H1 (cell line): ENCODE data around the gene TCAP. TPM values are rescaled to one million over a fixed set of nuclear protein-coding genes. Genes with fewer than 3 reads are reported as not detected.
A peak's percentile ranks its signal among the peaks of the same experiment; 100 is the strongest.

Experiments used
- CTCF ChIA-PET: fragments of 300-600 bp; sonication (Branson Sonifier 250); formaldehyde crosslinking; loops from one replicate; lab custom pipeline; 2021; ENCODE audit not compliant: partially characterized antibody; lab: Charles Lee
- POLR2A ChIA-PET: fragments of 300-600 bp; sonication (Branson Sonifier 250); formaldehyde crosslinking; loops from one replicate; lab custom pipeline; 2021; ENCODE audit warnings: inconsistent platforms; ENCODE audit not compliant: partially characterized antibody; lab: Charles Lee
- DNase-seq, 2 experiments: peaks; one replicate each; pipeline versions ENCODE4 v3.0.0 to v3.0.0-alpha.2; 2010 to 2022; ENCODE audit warnings: low spot score in 2 of 2, low read depth in 1 of 2, mixed read lengths in 1 of 2
- FAIRE-seq: peaks from 2 replicates; lab custom pipeline; 2011; peaks lifted over from hg19 to GRCh38; lab: Jason Lieb, UNC
- H2AFZ ChIP-seq: 2 replicates; pipeline ENCODE4 v1.8.1; 2012; ENCODE audit warnings: low read length, inconsistent platforms
- H2AK5ac ChIP-seq: 2 replicates; pipeline ENCODE4 v1.6.1; 2013; ENCODE audit warnings: low read depth, low read length
- H2BK120ac ChIP-seq: replicated peaks from 2 replicates; pipeline ENCODE3; 2013; ENCODE audit warnings: low read depth, low read length, inconsistent platforms
- H2BK12ac ChIP-seq: 2 replicates; pipeline ENCODE4 v1.6.1; 2013; ENCODE audit warnings: low read depth, low read length
- H2BK15ac ChIP-seq: 2 replicates; pipeline ENCODE4 v1.6.1; 2013; ENCODE audit warnings: low read length
- H2BK20ac ChIP-seq: 2 replicates; pipeline ENCODE4 v1.6.1; 2013; ENCODE audit warnings: low read length
- H2BK5ac ChIP-seq: 2 replicates; pipeline ENCODE4 v1.6.1; 2013; ENCODE audit warnings: low read depth, low read length
- H3K14ac ChIP-seq: 2 replicates; pipeline ENCODE4 v1.6.1; 2013; ENCODE audit warnings: inconsistent platforms; ENCODE audit not compliant: insufficient read length
- H3K18ac ChIP-seq: 2 replicates; pipeline ENCODE4 v1.6.1; 2013; ENCODE audit warnings: low read length; ENCODE audit errors: extremely low read depth
- H3K23ac ChIP-seq: 2 replicates; pipeline ENCODE4 v1.6.1; 2013; ENCODE audit warnings: inconsistent platforms; ENCODE audit not compliant: insufficient read length
- H3K23me2 ChIP-seq: 2 replicates; pipeline ENCODE4 v1.6.1; 2013; ENCODE audit warnings: low read depth, low read length
- H3K27ac ChIP-seq: 2 replicates; pipeline ENCODE4 v1.6.1; 2011; ENCODE audit warnings: low read depth, low read length, inconsistent platforms
- H3K27me3 ChIP-seq, 4 experiments: replicated peaks in 1 of 4; 1 replicate in 1 of 4; 2 replicates in 3 of 4; pipeline versions ENCODE4 v1.6.1 to v1.8.1; 2011 to 2013; ENCODE audit warnings: low read length in 3 of 4, mild to moderate bottlenecking in 3 of 4, inconsistent platforms in 2 of 4, mixed read lengths in 2 of 4, moderate library complexity in 1 of 4; ENCODE audit not compliant: control insufficient read depth in 3 of 4, insufficient read depth in 3 of 4; ENCODE audit errors: extremely low read depth in 1 of 4
- H3K36me3 ChIP-seq, 4 experiments: 2 replicates each; pipeline versions ENCODE4 v1.6.1 to v1.8.1; 2011 to 2013; ENCODE audit warnings: mild to moderate bottlenecking in 4 of 4, low read length in 3 of 4, moderate library complexity in 2 of 4, control low read depth in 1 of 4, inconsistent platforms in 1 of 4; ENCODE audit not compliant: insufficient read depth in 4 of 4, control insufficient read depth in 2 of 4
- H3K4ac ChIP-seq: replicated peaks from 2 replicates; pipeline ENCODE3; 2013; ENCODE audit warnings: low read length, low read depth, mixed read lengths, inconsistent platforms; ENCODE audit not compliant: insufficient read length
- H3K4me1 ChIP-seq, 4 experiments: replicated peaks in 1 of 4; 1 replicate in 1 of 4; 2 replicates in 3 of 4; pipeline versions ENCODE4 v1.6.1 to v1.8.1; 2011 to 2013; ENCODE audit warnings: low read length in 3 of 4, inconsistent platforms in 2 of 4, mixed read lengths in 1 of 4; ENCODE audit not compliant: insufficient read depth in 4 of 4, control insufficient read depth in 3 of 4
- H3K4me2 ChIP-seq, 2 experiments: 2 replicates each; pipeline versions ENCODE4 v1.6.1 to v1.8.1; 2011 to 2013; ENCODE audit warnings: low read depth in 2 of 2, low read length in 2 of 2, control low read depth in 1 of 2, inconsistent platforms in 1 of 2, mild to moderate bottlenecking in 1 of 2; ENCODE audit not compliant: insufficient read depth in 1 of 2
- H3K4me3 ChIP-seq, 4 experiments: fragments of 200-600, 300-600 bp in 1 of 4; sonication (generic), shearing (Covaris generic), sonication (Bioruptor Twin) in 1 of 4; 2 replicates each; pipeline versions ENCODE4 v1.5.1 to v1.8.1; 2011 to 2016; ENCODE audit warnings: low read length in 4 of 4, low read depth in 3 of 4, control low read depth in 2 of 4, inconsistent platforms in 2 of 4, mild to moderate bottlenecking in 2 of 4, mixed read lengths in 1 of 4, moderate library complexity in 1 of 4; ENCODE audit not compliant: insufficient read depth in 2 of 4; ENCODE audit errors: extremely low read depth in 1 of 4
- H3K56ac ChIP-seq: replicated peaks from 2 replicates; pipeline ENCODE3; 2013; ENCODE audit warnings: low read depth, mild to moderate bottlenecking, mixed read lengths, low read length, inconsistent platforms; ENCODE audit not compliant: insufficient read length
- H3K79me1 ChIP-seq: 2 replicates; pipeline ENCODE4 v1.6.1; 2013; ENCODE audit warnings: low read depth, low read length, control low read depth
- H3K79me2 ChIP-seq, 2 experiments: 2 replicates each; pipeline versions ENCODE4 v1.6.1 to v1.8.1; 2012 to 2013; ENCODE audit warnings: low read length in 2 of 2, mild to moderate bottlenecking in 2 of 2, inconsistent platforms in 1 of 2; ENCODE audit not compliant: insufficient read depth in 2 of 2, control insufficient read depth in 1 of 2
- H3K9ac ChIP-seq, 4 experiments: replicated peaks in 1 of 4; 1 replicate in 1 of 4; 2 replicates in 3 of 4; pipeline versions ENCODE4 v1.6.1 to v1.8.1; 2011 to 2013; ENCODE audit warnings: low read depth in 3 of 4, low read length in 3 of 4, control low read depth in 2 of 4, mild to moderate bottlenecking in 2 of 4, moderate library complexity in 2 of 4, inconsistent platforms in 1 of 4; ENCODE audit errors: extremely low read depth in 1 of 4
- H3K9me3 ChIP-seq, 2 experiments: 2 replicates each; pipeline versions ENCODE4 v1.6.1 to v1.8.1; 2012 to 2013; ENCODE audit warnings: mild to moderate bottlenecking in 2 of 2, moderate library complexity in 2 of 2, control low read depth in 1 of 2, inconsistent platforms in 1 of 2, low read depth in 1 of 2, low read length in 1 of 2, mixed read lengths in 1 of 2; ENCODE audit not compliant: insufficient read depth in 2 of 2
- H4K20me1 ChIP-seq, 2 experiments: replicated peaks in 1 of 2; 2 replicates each; pipeline versions ENCODE3 to v1.8.1; 2011 to 2013; ENCODE audit warnings: inconsistent platforms in 2 of 2, low read length in 2 of 2, mild to moderate bottlenecking in 1 of 2; ENCODE audit not compliant: insufficient read depth in 2 of 2, control insufficient read depth in 1 of 2
- H4K5ac ChIP-seq: 2 replicates; pipeline ENCODE4 v1.6.1; 2013; ENCODE audit warnings: low read length, low read depth, mixed read lengths, inconsistent platforms; ENCODE audit not compliant: insufficient read length
- H4K8ac ChIP-seq: 2 replicates; pipeline ENCODE4 v1.8.0; 2013; ENCODE audit warnings: mild to moderate bottlenecking, moderate library complexity, low read length, inconsistent platforms; ENCODE audit not compliant: insufficient read depth; ENCODE audit errors: extremely low read depth
- H4K91ac ChIP-seq: replicated peaks from 2 replicates; pipeline ENCODE3; 2013; ENCODE audit warnings: low read length, mixed read lengths, inconsistent platforms; ENCODE audit not compliant: insufficient read length
- ATF3 ChIP-seq: IDR thresholded peaks from 2 replicates; pipeline ENCODE4 v1.6.1; 2011; ENCODE audit warnings: low read depth, mild to moderate bottlenecking, low read length; ENCODE audit not compliant: insufficient read depth
- CBX5 ChIP-seq: fragments of 300-800, 300-1000 bp; sonication (generic); IDR thresholded peaks from 2 replicates; pipeline ENCODE4 v1.7.1; 2016; ENCODE audit warnings: antibody characterized with exemption, low read length, low read depth
- TAF7 ChIP-seq: optimal IDR thresholded peaks from 2 replicates; pipeline ENCODE3; 2011; ENCODE audit warnings: low read depth, mild to moderate bottlenecking, inconsistent platforms, low read length, moderate library complexity, borderline replicate concordance
- TCF12 ChIP-seq: IDR thresholded peaks from 2 replicates; pipeline ENCODE4 v1.6.1; 2011; ENCODE audit warnings: low read depth, mild to moderate bottlenecking, low read length
- USF2 ChIP-seq: IDR thresholded peaks from 2 replicates; pipeline ENCODE4 v1.6.1; 2011; ENCODE audit warnings: low read length, improper control_type of control experiment
- WGBS, 2 experiments: shearing (Covaris generic) in 1 of 2; methylation state at CpG; one replicate each; pipeline versions ENCODE4 v1.1.6 to v1.1.7; 2013 to 2015; ENCODE audit warnings: low lambda C conversion rate in 2 of 2, mixed read lengths in 2 of 2, inconsistent platforms in 1 of 2, low coverage in 1 of 2, missing lambda C conversion rate in 1 of 2; ENCODE audit not compliant: insufficient replicate concordance in 2 of 2, insufficient coverage in 1 of 2, insufficient read length in 1 of 2; ENCODE audit errors: extremely low coverage in 1 of 2, missing lambda C conversion rate in 1 of 2; 5-methylcytosine and 5-hydroxymethylcytosine counted together
- polyA plus RNA-seq, 7 experiments: library from polyadenylated mRNA; depleted of rRNA in 3 of 7; stranded (reverse) in 5 of 7; unstranded in 2 of 7; fragments of >200 nt in 5 of 7; fragments of 200-250 nt in 2 of 7; gene quantifications; 1 replicate in 5 of 7; 2 replicates in 1 of 7; 4 replicates in 1 of 7; pipeline versions ENCODE4 v1.2.1 to v1.2.3, GENCODE V29; 2011 to 2013; ENCODE audit warnings: missing spikeins in 2 of 7, mixed read lengths in 2 of 7
- total RNA-seq: library from RNA; stranded (reverse); fragmentation: NEBNext Ultra II Directional; extraction: Animal tissue kit (Norgen Biotek cat#: 25700); gene quantifications from 2 replicates; pipeline ENCODE4 v1.2.1, GENCODE V29; 2021

Gene TCAP
- total and polyA plus RNA-seq, 2 of the 8 experiments (the other 6 are each of a cell fraction or from before 2014, with no cell fraction given): 0.82 to 1.4 TPM

GRCh38 chr17:39700148-39700987, 35.2 kb downstream of the TCAP start:
- DNase-seq: peak in 1 of 2 experiments; percentile 59
- peak overlapping the region; percentile 76; the same call in 1 of the 2 replicates for H3K18ac ChIP-seq
- H2BK15ac ChIP-seq: no peak overlapping the region
- no peak overlapping the region for H3K23ac ChIP-seq
- no peaks in the 10 kb centered on the region for H3K9me3 ChIP-seq
- H3K79me2 ChIP-seq: peaks cover 34 to 73% of the 10 kb centered on the region in 2 experiments
- no peak overlapping the region for H2AFZ ChIP-seq
- no peak overlapping the region for H2BK120ac ChIP-seq
- ChIA-PET POLR2A (interaction anchor here (0.8 to 38.1 kb wide), 20 partner anchors 9 to 102 kb away, joined by 3 to 708 read pairs (median 4); partner anchors contain the start of genes MIEN1, PGAP3, PNMT and PPP1R1B), CTCF (interaction anchor here (0.7 to 52.4 kb wide), 17 partner anchors 8 to 125 kb away, joined by 3 to 1885 read pairs (median 4); partner anchors contain the start of genes MIEN1, PGAP3, PNMT and PPP1R1B)
- peak overlapping the region; percentile 76 for H4K8ac ChIP-seq
- H3K27ac ChIP-seq: peak overlapping the region; percentile 68; the same call in 1 of the 2 replicates
- H4K20me1 ChIP-seq: peaks cover 8 to 13% of the 10 kb centered on the region in 2 experiments
- no peak overlapping the region for H3K14ac ChIP-seq
- H4K91ac ChIP-seq: no peak overlapping the region
- peaks cover 11% of the 10 kb centered on the region for H3K79me1 ChIP-seq
- H2AK5ac ChIP-seq: no peak overlapping the region
- H3K9ac ChIP-seq: peak overlapping the region; percentile 61 to 81 (median 72)
- peak overlapping the region; percentile 57 for H4K5ac ChIP-seq
- no peak overlapping the region for H2BK20ac ChIP-seq
- H3K23me2 ChIP-seq: peaks cover 13% of the 10 kb centered on the region
- peak overlapping the region; percentile 80 for H3K56ac ChIP-seq
- H3K36me3 ChIP-seq: no peaks in the 10 kb centered on the region
- H2BK5ac ChIP-seq: peak overlapping the region; percentile 92; the same call in 1 of the 2 replicates
- H3K4me2 ChIP-seq: peak overlapping the region; percentile 88 to 94
- H2BK12ac ChIP-seq: no peak overlapping the region
- H3K4me3 ChIP-seq: peak overlapping the region; percentile 78 to 98 (median 89)
- H3K4me1 ChIP-seq: peaks cover 20 to 48% (median 33%) of the 10 kb centered on the region in 4 experiments
- WGBS, 2 experiments: 1% methylated on average over 35 of the region's 57 CpGs; no CpG with 5 or more reads in 1 of the 2 experiments
- H3K27me3 ChIP-seq: no peaks in the 10 kb centered on the region
- H3K4ac ChIP-seq: no peak overlapping the region
- no peak for FAIRE-seq
- TF ChIP-seq ATF3: no peak
- peak; percentile 16 for TF ChIP-seq TAF7
- no peak for TF ChIP-seq TCF12
- no peak for TF ChIP-seq USF2
- no peak for TF ChIP-seq CBX5
